ENCODE results near the gene SLC37A1.
"Not testable (repeated sequence)": the region's sequence is repeated elsewhere in the genome, so short reads cannot be mapped to it uniquely, and the experiment has no call there.

Gene SLC37A1

DNA sequence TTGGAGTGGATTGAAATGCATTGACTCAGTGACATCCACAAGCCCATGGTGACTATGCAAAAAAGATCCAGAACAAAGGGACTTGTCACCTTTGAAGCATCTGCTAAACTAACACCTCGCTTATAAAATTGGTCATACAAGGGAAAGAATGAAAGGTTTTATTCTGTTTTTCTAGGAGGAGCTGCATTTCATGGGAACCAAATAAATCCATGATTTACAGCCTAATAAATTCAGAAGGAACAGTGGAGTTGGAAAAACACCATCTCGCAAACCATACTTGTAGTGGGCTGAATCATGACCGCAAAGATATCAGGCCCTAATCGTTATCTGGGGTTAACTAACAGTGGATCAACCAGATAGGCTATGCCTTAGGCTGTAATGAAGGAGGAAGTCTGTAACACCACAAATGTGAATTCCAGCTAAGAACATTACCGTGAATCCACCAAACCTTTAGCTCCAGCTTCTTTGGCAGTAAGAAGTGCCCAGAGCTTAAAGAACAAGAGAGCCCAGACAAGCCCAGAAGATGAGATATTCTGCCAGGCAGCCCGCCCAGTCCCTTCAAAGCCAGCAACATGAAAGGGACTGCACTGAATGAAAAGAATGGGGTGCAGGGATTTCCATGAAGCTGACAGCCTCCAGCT is 45.0 kb upstream of the SLC37A1 start:
- no peaks in the 10 kb centered on the region; the same call in 1 of the 2 replicates for H3F3A ChIP-seq (ENCODE audit: insufficient read depth)
- H3K79me2 ChIP-seq (ENCODE audit: insufficient read depth, low read length), result no peaks in the 10 kb centered on the region
- H3K9ac ChIP-seq (ENCODE audit: low read length), result no peak overlapping the region
- no peak overlapping the region for H3K4me2 ChIP-seq (ENCODE audit: low read depth, low read length, poor library complexity, severe bottlenecking)
- TF ChIP-seq EZH2phosphoT487 (conservative IDR thresholded peaks at IDR 0.05; ENCODE audit: low read length) (no peak), CTCF (IDR thresholded peaks at IDR 0.05; ENCODE audit: insufficient read depth, low read length, poor library complexity, severe bottlenecking) (no peak)
- H3K4me3 ChIP-seq (ENCODE audit: insufficient read depth, low read length, poor library complexity, severe bottlenecking), result no peak overlapping the region
- H3K9me2 ChIP-seq (replicated peaks; ENCODE audit: insufficient read depth, low read length), result no peaks in the 10 kb centered on the region
- H3K27ac ChIP-seq (ENCODE audit: low read depth, low read length), result no peak overlapping the region
- H3K36me3 ChIP-seq (ENCODE audit: low read length), result no peaks in the 10 kb centered on the region
- no peaks in the 10 kb centered on the region for H3K27me3 ChIP-seq (ENCODE audit: low read length)
- no peaks in the 10 kb centered on the region for H4K20me1 ChIP-seq (ENCODE audit: low read depth, low read length)
- no peak overlapping the region for H2AFZ ChIP-seq (ENCODE audit: low read depth, low read length, severe bottlenecking)
- H3K9me3 ChIP-seq (ENCODE audit: insufficient read depth, low read length), result no peaks in the 10 kb centered on the region

- no peaks in the 10 kb centered on the region for H3K79me2 ChIP-seq (ENCODE audit: insufficient read depth, low read length)
- no peak overlapping the region for H3K4me3 ChIP-seq (ENCODE audit: insufficient read depth, low read length, poor library complexity, severe bottlenecking)
- no peak overlapping the region for H2AFZ ChIP-seq (ENCODE audit: low read depth, low read length, severe bottlenecking)
- no peaks in the 10 kb centered on the region for H3K27me3 ChIP-seq (ENCODE audit: low read length)
- H3K9me3 ChIP-seq (ENCODE audit: insufficient read depth, low read length), result no peaks in the 10 kb centered on the region
- H3K4me2 ChIP-seq (ENCODE audit: low read depth, low read length, poor library complexity, severe bottlenecking), result no peak overlapping the region
- H3K9ac ChIP-seq (ENCODE audit: low read length), result no peak overlapping the region
- H3K36me3 ChIP-seq (ENCODE audit: low read length), result no peaks in the 10 kb centered on the region
- H3K27ac ChIP-seq (ENCODE audit: low read depth, low read length), result no peak overlapping the region
- no peaks in the 10 kb centered on the region for H3F3A ChIP-seq (ENCODE audit: insufficient read depth)
- no peaks in the 10 kb centered on the region for H3K9me2 ChIP-seq (replicated peaks; ENCODE audit: insufficient read depth, low read length)
- no peaks in the 10 kb centered on the region for H4K20me1 ChIP-seq (ENCODE audit: low read depth, low read length)
- TF ChIP-seq EZH2phosphoT487 (conservative IDR thresholded peaks at IDR 0.05; ENCODE audit: low read length) (no peak), CTCF (IDR thresholded peaks at IDR 0.05; ENCODE audit: insufficient read depth, low read length, poor library complexity, severe bottlenecking) (no peak)
Measured at GRCh38 chr21:42469272-42469671, 44.4 kb upstream of the SLC37A1 start.

DNA sequence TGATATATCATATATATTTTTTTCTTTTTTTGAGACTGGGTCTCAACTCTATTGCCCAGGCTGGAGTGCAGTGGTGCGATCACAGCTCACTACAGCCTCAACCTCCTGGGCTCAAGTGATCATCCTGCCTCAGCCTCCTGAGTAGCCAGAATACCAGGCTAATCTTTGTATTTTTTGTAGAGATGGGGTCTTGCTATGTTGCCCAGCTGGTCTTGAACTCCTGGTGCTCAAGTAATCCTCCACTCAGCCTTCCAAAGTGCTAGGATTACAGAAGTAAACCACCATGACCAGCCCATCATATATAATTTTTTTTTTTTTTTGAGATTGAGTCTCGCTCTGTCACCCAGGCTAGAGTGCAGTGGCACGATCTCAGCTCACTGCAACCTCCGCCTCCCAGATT is 43.9 kb upstream of the SLC37A1 start:
- H3K4me3 ChIP-seq (ENCODE audit: insufficient read depth, low read length, poor library complexity, severe bottlenecking); H3K36me3 ChIP-seq (ENCODE audit: low read length); H3F3A ChIP-seq (ENCODE audit: insufficient read depth); H3K4me2 ChIP-seq (ENCODE audit: low read depth, low read length, poor library complexity, severe bottlenecking); H3K9me3 ChIP-seq (ENCODE audit: insufficient read depth, low read length); H3K9me2 ChIP-seq (replicated peaks; ENCODE audit: insufficient read depth, low read length); H2AFZ ChIP-seq (ENCODE audit: low read depth, low read length, severe bottlenecking); H3K27ac ChIP-seq (ENCODE audit: low read depth, low read length); H3K9ac ChIP-seq (ENCODE audit: low read length); H3K27me3 ChIP-seq (ENCODE audit: low read length); H4K20me1 ChIP-seq (ENCODE audit: low read depth, low read length); H3K79me2 ChIP-seq (ENCODE audit: insufficient read depth, low read length): not testable (repeated sequence)

DNA sequence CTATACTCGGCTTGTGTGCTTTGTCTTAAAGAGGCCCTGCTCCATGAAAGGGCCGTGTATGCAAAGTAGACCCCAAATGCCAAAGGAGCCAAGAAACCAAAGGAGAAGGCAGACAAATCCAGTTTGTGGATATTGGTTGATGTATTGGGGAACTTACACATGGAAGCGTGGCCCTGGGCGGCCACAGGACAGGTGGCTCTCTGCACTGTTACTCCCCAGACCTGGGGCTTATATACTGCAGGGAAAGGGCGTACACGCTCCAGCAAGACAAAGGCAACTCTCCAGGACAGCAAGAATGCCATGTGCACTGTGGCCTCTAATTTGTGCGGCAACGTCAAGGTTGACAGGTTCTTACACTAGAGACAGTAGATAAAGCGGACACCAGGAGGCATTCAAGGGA is 42.4 kb upstream of the SLC37A1 start:
- no peak overlapping the region for H3K9ac ChIP-seq (ENCODE audit: low read length)
- H3F3A ChIP-seq (ENCODE audit: insufficient read depth), result no peaks in the 10 kb centered on the region
- H4K20me1 ChIP-seq (ENCODE audit: low read depth, low read length), result no peaks in the 10 kb centered on the region
- no peaks in the 10 kb centered on the region for H3K9me3 ChIP-seq (ENCODE audit: insufficient read depth, low read length)
- no peaks in the 10 kb centered on the region for H3K79me2 ChIP-seq (ENCODE audit: insufficient read depth, low read length)
- no peaks in the 10 kb centered on the region for H3K27me3 ChIP-seq (ENCODE audit: low read length)
- H2AFZ ChIP-seq (ENCODE audit: low read depth, low read length, severe bottlenecking), result no peak overlapping the region
- H3K4me3 ChIP-seq (ENCODE audit: insufficient read depth, low read length, poor library complexity, severe bottlenecking), result no peak overlapping the region
- TF ChIP-seq CTCF (IDR thresholded peaks at IDR 0.05; ENCODE audit: insufficient read depth, low read length, poor library complexity, severe bottlenecking) (no peak), EZH2phosphoT487 (conservative IDR thresholded peaks at IDR 0.05; ENCODE audit: low read length) (no peak)
- H3K36me3 ChIP-seq (ENCODE audit: low read length), result no peaks in the 10 kb centered on the region
- H3K9me2 ChIP-seq (replicated peaks; ENCODE audit: insufficient read depth, low read length), result no peaks in the 10 kb centered on the region
- H3K4me2 ChIP-seq (ENCODE audit: low read depth, low read length, poor library complexity, severe bottlenecking), result no peak overlapping the region
- no peak overlapping the region for H3K27ac ChIP-seq (ENCODE audit: low read depth, low read length)
